HG03432 (cell line): ENCODE data around the gene FBXO11.
"Not testable (repeated sequence)": the region's sequence is repeated elsewhere in the genome, so short reads cannot be mapped to it uniquely, and the experiment has no call there.

ENCODE experiments used
- ATAC-seq: cut with Tn5 transposase; IDR thresholded peaks from one replicate; pipeline ENCODE4 v1.9.1; 2021; ENCODE audit warnings: mild to moderate bottlenecking, moderate library complexity; ENCODE audit not compliant: unreplicated experiment

FBXO11 gene

DNA sequence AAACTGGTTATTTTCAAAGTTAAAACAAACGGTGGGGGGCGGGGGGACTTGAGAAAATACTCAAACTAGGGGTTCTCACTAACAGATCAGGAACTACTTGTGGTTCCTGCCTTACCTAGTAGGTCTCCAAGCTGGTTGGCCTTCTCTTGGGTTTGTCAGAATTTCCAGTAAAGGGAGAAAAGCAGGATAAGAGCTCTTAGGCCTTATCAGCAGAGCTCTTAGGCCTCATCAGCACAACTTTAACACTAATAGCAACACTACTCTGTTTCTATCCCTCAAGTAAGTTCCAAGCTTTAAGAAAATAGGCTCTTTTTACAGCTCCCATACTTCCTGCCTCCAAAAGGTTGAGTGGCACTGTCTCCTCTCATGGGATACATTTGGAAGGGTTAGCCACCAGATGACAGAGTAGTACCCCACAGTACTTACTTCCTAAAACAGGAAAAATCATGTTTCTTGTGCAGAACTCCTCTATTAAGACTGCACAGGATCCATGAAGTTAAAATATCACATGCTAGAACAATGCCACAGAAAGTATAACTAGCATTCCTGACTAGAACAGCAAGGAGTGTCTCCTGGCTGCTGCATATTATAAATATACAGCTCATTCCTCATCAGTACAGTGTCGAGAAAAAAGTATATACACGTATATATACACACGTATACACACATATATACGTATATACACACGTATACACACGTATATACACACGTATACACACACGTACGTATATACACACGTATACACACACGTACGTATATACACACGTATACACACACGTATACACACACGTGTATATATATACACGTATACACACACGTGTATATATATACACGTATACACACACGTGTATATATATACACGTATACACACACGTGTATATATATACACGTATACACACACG is 6.1 kb downstream of the FBXO11 start:
- ATAC-seq = no peak

- peak; percentile 70 for ATAC-seq
These were observed 8.2 kb downstream of the FBXO11 start for GRCh38 chr2:47897883-47898731.

DNA sequence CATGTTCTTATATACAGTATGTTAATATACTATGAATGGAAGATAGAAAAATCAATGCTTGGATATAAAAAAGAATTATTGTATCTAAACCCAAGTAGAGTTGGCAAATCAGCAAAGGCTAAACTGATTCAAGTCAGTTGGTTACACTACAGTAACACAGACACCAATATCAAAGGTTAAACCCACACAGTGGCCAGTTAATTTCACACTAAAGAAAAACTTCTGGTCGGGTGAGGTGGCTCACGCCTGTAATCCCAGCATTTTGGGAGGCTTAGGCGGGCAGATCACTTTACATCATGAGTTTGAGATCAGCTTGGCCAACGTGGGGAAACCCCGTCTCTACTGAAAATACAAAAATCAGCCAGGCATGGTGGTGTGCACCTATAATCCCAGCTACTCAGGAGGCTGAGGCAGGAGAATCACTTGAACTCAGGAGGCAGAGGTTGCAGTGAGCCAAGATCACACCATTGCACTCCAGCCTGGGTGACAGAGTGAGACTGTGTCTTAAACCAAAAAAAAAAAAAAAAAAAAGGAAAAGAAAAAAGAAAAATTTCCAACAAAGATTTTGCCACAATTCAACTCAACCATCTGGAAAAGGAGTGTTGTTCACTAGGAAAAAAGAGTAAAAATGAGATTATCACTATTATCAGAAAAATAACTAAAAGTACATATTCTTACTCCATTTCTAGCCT is 9.0 kb downstream of the FBXO11 start:
- ATAC-seq = not testable (repeated sequence)

GRCh38 chr2:47896450-47896968 is 9.8 kb downstream of the FBXO11 start:
- ATAC-seq = no peak

DNA sequence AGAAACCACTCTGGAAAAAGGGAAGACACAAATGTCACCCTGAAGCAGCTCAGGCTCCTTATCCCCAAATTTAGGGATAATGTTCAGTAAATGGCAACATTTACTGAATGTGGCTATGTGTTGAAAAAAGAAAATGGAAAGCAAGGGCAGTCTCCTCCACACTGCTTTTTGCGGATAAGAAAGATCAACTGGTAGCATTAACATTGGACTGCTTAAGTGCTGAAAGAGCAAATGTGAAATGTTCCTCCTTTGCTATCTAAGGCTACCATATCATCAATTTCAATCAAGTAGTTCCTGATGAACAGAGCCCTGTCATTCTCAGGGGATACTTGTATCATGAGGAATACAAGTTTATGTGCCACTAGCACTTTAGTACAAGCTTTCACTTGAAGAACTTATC is 12.5 kb downstream of the FBXO11 start:
- ATAC-seq = no peak

DNA sequence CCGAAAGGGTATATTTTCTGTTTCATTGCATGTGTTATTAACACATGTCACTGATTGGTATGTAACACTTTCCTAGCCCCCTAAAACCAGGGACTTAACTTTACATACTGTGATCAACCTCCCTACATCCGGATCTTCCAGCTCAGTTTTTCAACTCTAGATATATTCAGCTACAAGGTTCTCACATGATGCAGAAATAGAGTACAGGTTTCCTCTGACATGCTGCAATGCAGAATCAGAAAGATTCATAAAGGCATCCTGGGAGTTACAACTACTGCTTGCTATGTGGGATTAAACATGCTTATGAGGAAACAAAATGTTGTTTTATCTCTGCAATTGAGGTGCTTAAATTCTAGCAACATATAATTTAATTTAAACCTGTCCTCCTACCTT is 14.0 kb downstream of the FBXO11 start:
- no peak for ATAC-seq

- ATAC-seq = no peak
These were observed 14.6 kb downstream of the FBXO11 start for GRCh38 chr2:47891369-47892337.

GRCh38 chr2:47890711-47891368 is 15.5 kb downstream of the FBXO11 start:
- no peak for ATAC-seq

- peak; percentile 58 for ATAC-seq
These were observed 17.6 kb downstream of the FBXO11 start for GRCh38 chr2:47888581-47889280.

- ATAC-seq = no peak
These were observed 29.4 kb downstream of the FBXO11 start for GRCh38 chr2:47876912-47877311.

DNA sequence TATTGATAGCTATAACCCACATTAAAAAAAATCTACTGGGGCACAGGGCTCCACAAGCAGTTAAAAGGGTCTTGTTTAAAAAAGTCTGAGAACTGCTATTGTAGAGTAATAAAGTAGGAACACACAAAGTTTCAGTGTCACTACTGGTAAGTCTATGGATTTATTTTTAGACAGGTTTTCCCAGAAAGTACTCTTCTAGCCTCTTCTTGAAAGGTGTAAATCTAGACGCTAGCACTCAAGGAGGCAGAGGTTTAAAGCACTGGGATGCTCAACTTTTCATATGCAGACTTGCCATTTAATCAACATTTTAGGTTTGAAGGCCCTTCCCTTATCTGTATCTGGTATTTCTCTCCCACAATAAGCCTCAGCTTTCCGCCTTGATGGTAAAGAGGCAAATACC is 33.4 kb downstream of the FBXO11 start:
- no peak for ATAC-seq

DNA sequence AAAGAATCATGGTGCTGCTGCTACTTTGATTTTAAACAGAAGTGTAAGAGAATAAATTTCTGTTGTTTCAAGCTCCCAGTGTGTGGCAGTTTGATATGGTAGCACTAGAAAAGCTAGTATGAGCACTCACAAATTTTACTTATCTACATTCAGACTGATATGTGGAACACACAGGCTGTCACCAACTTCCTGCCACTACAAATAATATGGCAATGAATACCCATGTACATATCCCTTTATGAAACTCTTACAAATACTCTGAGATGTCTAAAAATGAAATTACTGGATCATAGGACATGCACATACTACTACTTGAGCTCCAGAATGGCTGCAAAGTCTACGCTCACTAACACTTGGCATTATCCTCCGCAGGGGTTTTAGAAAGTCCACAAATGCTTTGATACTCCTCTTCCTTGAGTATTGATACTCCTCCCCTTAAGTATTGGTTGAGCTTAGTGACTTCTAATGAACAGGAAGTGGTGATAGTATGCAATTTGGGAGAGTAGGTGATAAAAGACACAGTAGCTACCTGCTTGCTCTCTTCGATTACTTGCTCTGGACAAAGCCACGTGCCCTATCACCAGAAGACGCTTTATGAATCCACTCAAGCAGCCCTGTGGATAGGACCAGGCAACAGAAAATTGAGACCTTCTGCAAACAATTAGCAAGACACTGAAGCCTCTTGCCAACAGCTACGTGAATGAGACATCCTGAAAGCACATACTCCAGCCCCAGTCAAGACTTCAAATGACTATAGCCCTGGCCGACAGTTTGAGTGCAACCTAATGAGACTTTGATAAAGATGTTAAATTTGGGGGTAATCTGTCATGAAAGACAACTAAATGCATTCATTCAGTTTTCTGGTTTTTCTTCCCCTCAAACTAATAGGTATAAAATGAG is 35.4 kb downstream of the FBXO11 start:
- no peak for ATAC-seq

DNA sequence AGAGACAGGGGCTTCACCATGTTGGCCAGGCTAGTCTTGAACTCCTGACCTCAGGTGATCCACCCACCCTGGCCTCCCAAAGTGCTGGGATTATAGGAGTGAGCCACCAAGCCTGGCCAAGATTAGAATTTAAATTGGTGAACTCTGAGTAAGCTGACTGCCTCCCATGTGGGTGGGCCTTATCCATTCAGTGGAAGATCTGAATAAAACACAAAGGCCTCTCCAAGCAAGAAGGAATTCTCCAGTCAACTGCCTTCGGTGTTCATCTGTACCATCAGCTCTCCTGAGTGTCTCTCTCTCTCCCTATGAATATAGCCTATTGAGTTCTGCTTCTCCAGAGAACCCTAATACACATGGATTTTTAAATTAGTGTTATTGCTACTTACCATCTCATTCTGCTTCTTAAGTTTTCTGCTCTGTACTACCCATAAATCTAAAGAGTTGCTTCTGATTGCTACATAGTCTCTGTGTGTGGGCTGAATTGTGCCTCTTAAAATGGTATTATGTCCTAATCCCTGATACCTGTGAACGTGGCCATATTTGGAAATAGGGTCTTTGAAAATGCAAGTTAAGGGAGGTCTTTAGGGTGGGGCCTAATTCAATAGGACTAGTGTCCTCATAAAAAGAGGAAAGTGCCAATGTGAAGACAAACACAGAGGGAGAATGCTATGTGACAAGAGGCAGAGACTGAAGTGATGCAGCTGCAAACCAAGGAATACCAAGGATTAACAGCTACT is 36.3 kb downstream of the FBXO11 start:
- no peak for ATAC-seq

DNA sequence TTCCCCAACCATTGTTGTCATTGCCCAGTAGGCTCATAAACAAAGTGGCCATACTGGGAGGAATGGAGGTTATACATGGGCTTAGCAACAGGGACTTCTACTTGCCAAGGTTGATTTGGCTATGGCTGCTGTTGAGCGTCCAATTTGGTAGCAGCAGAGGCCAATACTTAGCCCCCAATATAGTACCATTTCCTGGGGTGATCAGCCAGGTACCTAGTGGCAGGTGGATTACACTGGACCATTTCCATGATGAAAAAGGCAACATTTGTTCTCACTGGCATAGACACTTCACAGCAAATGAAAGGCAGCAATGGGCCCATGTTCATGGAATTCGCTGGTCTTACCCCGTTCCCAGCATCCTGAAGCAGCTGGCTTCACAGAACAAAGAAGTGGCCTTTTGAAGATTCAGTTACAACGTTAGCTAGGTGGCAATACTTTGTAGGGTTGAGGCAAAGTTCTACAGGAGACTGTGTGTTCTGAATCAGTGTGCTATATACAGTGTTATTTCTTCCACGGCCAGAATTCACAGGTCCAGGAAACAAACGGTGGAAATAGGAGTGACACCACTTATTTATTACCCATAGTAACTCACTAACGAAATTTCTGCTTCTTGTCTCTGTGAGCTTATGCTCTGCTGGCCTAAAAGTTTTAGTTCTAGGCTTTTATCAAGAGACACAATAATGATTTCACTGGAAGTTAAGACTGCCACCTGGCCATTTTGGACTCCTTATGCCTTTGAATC is 37.5 kb downstream of the FBXO11 start:
- ATAC-seq = no peak

GRCh38 chr2:47867205-47867604 is 39.1 kb downstream of the FBXO11 start:
- no peak for ATAC-seq

- no peak for ATAC-seq
These were observed 41.7 kb downstream of the FBXO11 start for GRCh38 chr2:47864566-47864965.
